A549 (cell line): ENCODE measurements around the gene OR10G4.

Experiments used
- FOSB ChIP-seq: fragments of 250-450 bp; sonication (Bioruptor Pico); IDR thresholded peaks from 2 replicates; pipeline ENCODE4 v1.5.0; 2020; ENCODE audit warnings: mild to moderate bottlenecking, moderate library complexity
- JUNB ChIP-seq: fragments of >200 bp; sonication (Bioruptor Twin); formaldehyde crosslinking; IDR thresholded peaks from 2 replicates; pipeline ENCODE4 v1.6.1; 2016
- KDM5A ChIP-seq: fragments of 200-600 bp; sonication (generic); IDR thresholded peaks from 2 replicates; pipeline ENCODE4 v1.6.1; 2016; ENCODE audit warnings: antibody characterized with exemption, mild to moderate bottlenecking
- NFE2L2 ChIP-seq: fragments of 150-350 bp; conservative IDR thresholded peaks from 2 replicates; pipeline ENCODE4 v1.6.1; 2014; ENCODE audit warnings: low read length
- POLR2A ChIP-seq: IDR thresholded peaks from 2 replicates; pipeline ENCODE4 v1.6.1; 2012; ENCODE audit warnings: mild to moderate bottlenecking, low read length
- RAD21 ChIP-seq, 2 experiments: fragments of >200 bp in 1 of 2; sonication (Bioruptor Twin) in 1 of 2; formaldehyde crosslinking in 1 of 2; IDR thresholded peaks in 1 of 2; conservative IDR thresholded peaks in 1 of 2; 2 replicates in 1 of 2; 3 replicates in 1 of 2; pipeline ENCODE4 v1.6.1; 2012 to 2018; ENCODE audit warnings: inconsistent platforms in 1 of 2
- RFX5 ChIP-seq: fragments of 450-650 bp; IDR thresholded peaks from 2 replicates; pipeline ENCODE4 v1.7.1; 2014; ENCODE audit warnings: antibody characterized with exemption, mild to moderate bottlenecking, moderate library complexity
- ZFP36 ChIP-seq: fragments of 450-650 bp; IDR thresholded peaks from 2 replicates; pipeline ENCODE4 v1.6.1; 2014; ENCODE audit warnings: borderline replicate concordance; ENCODE audit not compliant: partially characterized antibody
- TF ChIP-seq, protein P1 (sequence below): IDR thresholded peaks from 2 replicates; pipeline ENCODE4 v1.6.1; 2012
- TF ChIP-seq, protein P2 (sequence below): fragments of >200 bp; sonication (Bioruptor Twin); formaldehyde crosslinking; IDR thresholded peaks from 3 replicates; pipeline ENCODE4 v1.5.1; 2016
- TF ChIP-seq, protein P3 (sequence below): fragments of 150-350 bp; IDR thresholded peaks from 2 replicates; pipeline ENCODE4 v1.6.1; 2014; ENCODE audit warnings: low read depth, mild to moderate bottlenecking, low read length
- TF ChIP-seq, protein P4 (sequence below): fragments of >200 bp; sonication (Bioruptor Twin); formaldehyde crosslinking; IDR thresholded peaks from 3 replicates; pipeline ENCODE4 v1.6.1; 2016

DNA sequence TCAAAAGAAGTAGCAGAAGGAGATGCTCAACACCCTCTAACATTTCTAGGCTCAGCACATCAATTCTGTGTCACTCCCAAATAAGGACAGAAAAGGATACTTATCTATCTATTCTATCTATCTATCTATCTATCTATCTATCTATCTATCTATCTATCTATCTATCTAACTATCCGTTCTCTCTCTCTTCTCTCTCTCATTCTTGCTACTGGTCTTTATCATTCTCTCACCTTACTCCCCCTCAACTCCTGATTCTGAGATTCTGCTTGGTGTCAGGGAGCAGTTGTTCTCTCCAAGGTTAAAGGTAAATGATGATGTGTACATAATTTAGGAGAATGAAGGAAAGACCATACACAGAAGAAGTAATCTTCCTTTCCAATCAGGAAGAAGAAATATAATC lies 17.7 kb upstream of the OR10G4 start, which contains the start of gene OR10G6:
- TF ChIP-seq RAD21 (conservative IDR thresholded peaks at IDR 0.05 in 1 of 2, IDR thresholded peaks at IDR 0.05 in 1 of 2) (no peak), POLR2A (no peak), ZFP36 (no peak), KDM5A (no peak), NFE2L2 (no peak), JUNB (no peak), FOSB (CRISPR knock-in tag) (no peak), RFX5 (no peak)
- TF ChIP-seq, protein P1, sequence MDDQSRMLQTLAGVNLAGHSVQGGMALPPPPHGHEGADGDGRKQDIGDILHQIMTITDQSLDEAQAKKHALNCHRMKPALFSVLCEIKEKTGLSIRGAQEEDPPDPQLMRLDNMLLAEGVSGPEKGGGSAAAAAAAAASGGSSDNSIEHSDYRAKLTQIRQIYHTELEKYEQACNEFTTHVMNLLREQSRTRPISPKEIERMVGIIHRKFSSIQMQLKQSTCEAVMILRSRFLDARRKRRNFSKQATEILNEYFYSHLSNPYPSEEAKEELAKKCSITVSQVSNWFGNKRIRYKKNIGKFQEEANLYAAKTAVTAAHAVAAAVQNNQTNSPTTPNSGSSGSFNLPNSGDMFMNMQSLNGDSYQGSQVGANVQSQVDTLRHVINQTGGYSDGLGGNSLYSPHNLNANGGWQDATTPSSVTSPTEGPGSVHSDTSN: no peak
- TF ChIP-seq, protein P2, sequence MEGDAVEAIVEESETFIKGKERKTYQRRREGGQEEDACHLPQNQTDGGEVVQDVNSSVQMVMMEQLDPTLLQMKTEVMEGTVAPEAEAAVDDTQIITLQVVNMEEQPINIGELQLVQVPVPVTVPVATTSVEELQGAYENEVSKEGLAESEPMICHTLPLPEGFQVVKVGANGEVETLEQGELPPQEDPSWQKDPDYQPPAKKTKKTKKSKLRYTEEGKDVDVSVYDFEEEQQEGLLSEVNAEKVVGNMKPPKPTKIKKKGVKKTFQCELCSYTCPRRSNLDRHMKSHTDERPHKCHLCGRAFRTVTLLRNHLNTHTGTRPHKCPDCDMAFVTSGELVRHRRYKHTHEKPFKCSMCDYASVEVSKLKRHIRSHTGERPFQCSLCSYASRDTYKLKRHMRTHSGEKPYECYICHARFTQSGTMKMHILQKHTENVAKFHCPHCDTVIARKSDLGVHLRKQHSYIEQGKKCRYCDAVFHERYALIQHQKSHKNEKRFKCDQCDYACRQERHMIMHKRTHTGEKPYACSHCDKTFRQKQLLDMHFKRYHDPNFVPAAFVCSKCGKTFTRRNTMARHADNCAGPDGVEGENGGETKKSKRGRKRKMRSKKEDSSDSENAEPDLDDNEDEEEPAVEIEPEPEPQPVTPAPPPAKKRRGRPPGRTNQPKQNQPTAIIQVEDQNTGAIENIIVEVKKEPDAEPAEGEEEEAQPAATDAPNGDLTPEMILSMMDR: no peak
- TF ChIP-seq, protein P3, sequence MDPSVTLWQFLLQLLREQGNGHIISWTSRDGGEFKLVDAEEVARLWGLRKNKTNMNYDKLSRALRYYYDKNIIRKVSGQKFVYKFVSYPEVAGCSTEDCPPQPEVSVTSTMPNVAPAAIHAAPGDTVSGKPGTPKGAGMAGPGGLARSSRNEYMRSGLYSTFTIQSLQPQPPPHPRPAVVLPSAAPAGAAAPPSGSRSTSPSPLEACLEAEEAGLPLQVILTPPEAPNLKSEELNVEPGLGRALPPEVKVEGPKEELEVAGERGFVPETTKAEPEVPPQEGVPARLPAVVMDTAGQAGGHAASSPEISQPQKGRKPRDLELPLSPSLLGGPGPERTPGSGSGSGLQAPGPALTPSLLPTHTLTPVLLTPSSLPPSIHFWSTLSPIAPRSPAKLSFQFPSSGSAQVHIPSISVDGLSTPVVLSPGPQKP: no peak
- TF ChIP-seq, protein P4, sequence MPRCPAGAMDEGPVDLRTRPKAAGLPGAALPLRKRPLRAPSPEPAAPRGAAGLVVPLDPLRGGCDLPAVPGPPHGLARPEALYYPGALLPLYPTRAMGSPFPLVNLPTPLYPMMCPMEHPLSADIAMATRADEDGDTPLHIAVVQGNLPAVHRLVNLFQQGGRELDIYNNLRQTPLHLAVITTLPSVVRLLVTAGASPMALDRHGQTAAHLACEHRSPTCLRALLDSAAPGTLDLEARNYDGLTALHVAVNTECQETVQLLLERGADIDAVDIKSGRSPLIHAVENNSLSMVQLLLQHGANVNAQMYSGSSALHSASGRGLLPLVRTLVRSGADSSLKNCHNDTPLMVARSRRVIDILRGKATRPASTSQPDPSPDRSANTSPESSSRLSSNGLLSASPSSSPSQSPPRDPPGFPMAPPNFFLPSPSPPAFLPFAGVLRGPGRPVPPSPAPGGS: no peak
